CD4-positive, alpha-beta T cell treated with Interleukin-6 for 4 hours (primary cell): ENCODE results near the gene KANTR.
"Not testable (repeated sequence)": the region's sequence is repeated elsewhere in the genome, so short reads cannot be mapped to it uniquely, and the experiment has no call there.

Source experiments
- DNase-seq: peaks from one replicate; pipeline ENCODE4 v3.0.0-alpha.2; 2020; ENCODE audit warnings: mixed read lengths

KANTR gene

GRCh38 chrX:53133400-53133799, 39.5 kb downstream of the KANTR start:
- no peak for DNase-seq

GRCh38 chrX:53135581-53135980, 41.6 kb downstream of the KANTR start:
- DNase-seq: no peak

- no peak for DNase-seq
Measured at GRCh38 chrX:53153581-53153980, 59.6 kb downstream of the KANTR start.

GRCh38 chrX:53155512-53156206, 61.7 kb downstream of the KANTR start:
- no peak for DNase-seq

GRCh38 chrX:53156207-53156596, 62.3 kb downstream of the KANTR start:
- DNase-seq: no peak

- DNase-seq: no peak
Measured at GRCh38 chrX:53159184-53159583, 65.2 kb downstream of the KANTR start.

GRCh38 chrX:53160297-53160983, 66.5 kb downstream of the KANTR start:
- no peak for DNase-seq

- no peak for DNase-seq
Measured at GRCh38 chrX:53163436-53163835, 69.5 kb downstream of the KANTR start.

- DNase-seq: not testable (repeated sequence)
Measured at GRCh38 chrX:53164566-53164965, 70.6 kb downstream of the KANTR start.

- no peak for DNase-seq
Measured at GRCh38 chrX:53166103-53166502, 72.2 kb downstream of the KANTR start.

- no peak for DNase-seq
Measured at GRCh38 chrX:53171356-53171755, 77.4 kb downstream of the KANTR start.
